K562 (cell line): Measurements from ENCODE around the gene SOWAHC. TPM values are rescaled to one million over a fixed set of nuclear protein-coding genes. Genes with fewer than 3 reads are reported as not detected.

Experiments used
- ATAC-seq: fragments of 200-7000 bp; cut with Tn5 transposase; 3 replicates; pipeline ENCODE4 v1.9.1; 2020; ENCODE audit warnings: moderate library complexity
- BruUV-seq: library from RNA; stranded (reverse); fragments of 400-500 nt; replicated peaks from 2 replicates; lab custom pipeline; 2021; lab: Mats Ljungman, UMichigan
- CTCF ChIA-PET: fragments of 300-600 bp; formaldehyde crosslinking; extraction: SDS; loops from one replicate; lab custom pipeline; 2021; ENCODE audit warnings: low intra/inter-chr PET ratio; lab: Yijun Ruan, JAX
- POLR2A ChIA-PET: fragments of 300-600, 350-650 bp; sonication (Branson Sonifier 250); formaldehyde crosslinking; extraction: SDS; loops from one replicate; lab custom pipeline; 2021; ENCODE audit warnings: antibody characterized with exemption, inconsistent platforms; lab: Yijun Ruan, JAX
- DNase-seq, 4 experiments: peaks; one replicate each; pipeline versions ENCODE4 v3.0.0 to v3.0.0-alpha.2; 2011 to 2018; ENCODE audit warnings: low spot score in 3 of 4, mixed read lengths in 3 of 4; ENCODE audit errors: extremely low read depth in 1 of 4
- FAIRE-seq: peaks from 2 replicates; lab custom pipeline; 2011; peaks lifted over from hg19 to GRCh38; lab: Jason Lieb, UNC
- H2AFZ ChIP-seq: 2 replicates; pipeline ENCODE4 v1.6.0; 2011; ENCODE audit warnings: low read depth, low read length, control low read depth, inconsistent platforms
- H3K27ac ChIP-seq: fragments of 200-600 bp; 3 replicates; pipeline ENCODE4 v1.8.0; 2011; ENCODE audit warnings: low read depth, mild to moderate bottlenecking, control low read depth, inconsistent platforms, low read length, moderate library complexity, mixed read lengths; ENCODE audit errors: extremely low read depth
- H3K27me3 ChIP-seq, 2 experiments: fragments of 300-600 bp in 1 of 2; 2 replicates in 1 of 2; 3 replicates in 1 of 2; pipeline versions ENCODE4 v1.6.0 to v1.8.0; 2011; ENCODE audit warnings: inconsistent platforms in 2 of 2, low read length in 2 of 2, mild to moderate bottlenecking in 1 of 2, mixed read lengths in 1 of 2, moderate library complexity in 1 of 2; ENCODE audit not compliant: control insufficient read depth in 2 of 2, insufficient read depth in 2 of 2
- H3K36me3 ChIP-seq: fragments of 300-600 bp; 3 replicates; pipeline ENCODE4 v1.8.0; 2011; ENCODE audit warnings: mild to moderate bottlenecking, low read length, inconsistent platforms; ENCODE audit not compliant: control insufficient read depth, insufficient read depth
- H3K4me1 ChIP-seq, 2 experiments: fragments of 200-600 bp in 1 of 2; replicated peaks in 1 of 2; 2 replicates in 1 of 2; 3 replicates in 1 of 2; pipeline versions ENCODE4 v1.5.1 to v1.8.0; 2011; ENCODE audit warnings: inconsistent platforms in 2 of 2, low read length in 2 of 2, mild to moderate bottlenecking in 1 of 2, mixed read lengths in 1 of 2, moderate library complexity in 1 of 2; ENCODE audit not compliant: control insufficient read depth in 2 of 2, insufficient read depth in 2 of 2
- H3K4me2 ChIP-seq: 2 replicates; pipeline ENCODE4 v1.6.1; 2011; ENCODE audit warnings: low read length, control low read depth, inconsistent platforms, mixed read lengths; ENCODE audit not compliant: insufficient read depth
- H3K4me3 ChIP-seq: fragments of 200-600 bp; sonication (generic), shearing (Covaris generic); 2 replicates; pipeline ENCODE4 v1.5.1; 2016; ENCODE audit warnings: control low read depth, inconsistent platforms
- H3K79me2 ChIP-seq: fragments of 200-600 bp; 3 replicates; pipeline ENCODE4 v1.8.0; 2011; ENCODE audit warnings: low read length, inconsistent platforms; ENCODE audit not compliant: control insufficient read depth, insufficient read depth
- H3K9ac ChIP-seq, 2 experiments: 2 replicates each; pipeline versions ENCODE4 v1.6.0 to v1.6.1; 2011; ENCODE audit warnings: low read depth in 2 of 2, low read length in 2 of 2, control low read depth in 1 of 2, inconsistent platforms in 1 of 2, mild to moderate bottlenecking in 1 of 2, mixed read lengths in 1 of 2; ENCODE audit not compliant: insufficient read depth in 1 of 2
- H3K9me1 ChIP-seq: one replicate; pipeline ENCODE4 v1.6.0; 2011; ENCODE audit warnings: inconsistent platforms, mild to moderate bottlenecking, low read length, moderate library complexity; ENCODE audit not compliant: control insufficient read depth, insufficient read depth
- H3K9me3 ChIP-seq: replicated peaks from 2 replicates; pipeline ENCODE4 v1.5.1; 2011; ENCODE audit warnings: low read depth, low read length, inconsistent platforms; ENCODE audit not compliant: control insufficient read depth, insufficient read depth
- H4K20me1 ChIP-seq: replicated peaks from 2 replicates; pipeline ENCODE4 v1.6.1; 2011; ENCODE audit warnings: low read length, inconsistent platforms, mixed read lengths; ENCODE audit not compliant: control insufficient read depth, insufficient read depth
- BDP1 ChIP-seq: IDR thresholded peaks from 3 replicates; pipeline ENCODE4 v1.6.1; 2011; ENCODE audit not compliant: insufficient read length, insufficient read depth
- EHMT2 ChIP-seq: fragments of 450-650 bp; IDR thresholded peaks from 2 replicates; pipeline ENCODE4 v1.6.1; 2018; ENCODE audit warnings: antibody characterized with exemption
- NCOR1 ChIP-seq: fragments of 450-650 bp; IDR thresholded peaks from 2 replicates; pipeline ENCODE4 v1.6.1; 2016; ENCODE audit warnings: mild to moderate bottlenecking, moderate library complexity
- RBFOX2 ChIP-seq: fragments of 200-400 bp; formaldehyde crosslinking; IDR thresholded peaks from 2 replicates; pipeline ENCODE4 v1.6.1; 2017; ENCODE audit warnings: low read depth, mild to moderate bottlenecking, low read length, moderate library complexity
- RBM34 ChIP-seq: fragments of 200-400 bp; formaldehyde crosslinking; IDR thresholded peaks from 2 replicates; pipeline ENCODE4 v1.6.1; 2018; ENCODE audit warnings: low read length, borderline replicate concordance; ENCODE audit not compliant: insufficient read depth
- SIN3A ChIP-seq, 2 experiments: fragments of 150-350 bp in 1 of 2; IDR thresholded peaks; 2 replicates each; pipeline ENCODE4 v1.6.1; 2011 to 2016; ENCODE audit warnings: borderline replicate concordance in 2 of 2, low read depth in 2 of 2, low read length in 2 of 2, mild to moderate bottlenecking in 2 of 2, moderate library complexity in 2 of 2; ENCODE audit not compliant: control insufficient read depth in 1 of 2
- SMAD3 ChIP-seq: fragments of 450-650 bp; formaldehyde crosslinking; conservative IDR thresholded peaks from 2 replicates; pipeline ENCODE4 v1.4.0; 2020; ENCODE audit warnings: mild to moderate bottlenecking
- SNAPC5 ChIP-seq: fragments of 250-450 bp; sonication (Bioruptor Pico); IDR thresholded peaks from 2 replicates; pipeline ENCODE4 v1.8.0; 2021; ENCODE audit warnings: moderate library complexity, mild to moderate bottlenecking, inconsistent platforms
- ZKSCAN3 ChIP-seq: fragments of 250-450 bp; sonication (Bioruptor Pico); IDR thresholded peaks from 2 replicates; pipeline ENCODE4 v1.4.0; 2020
- ZKSCAN8 ChIP-seq: fragments of 200-800 bp; sonication (Bioruptor generic); IDR thresholded peaks from 2 replicates; pipeline ENCODE4 v1.6.1; 2016; ENCODE audit warnings: missing genetic modification characterization, missing compliant biosample characterization
- ZNF57 ChIP-seq: fragments of 450-650 bp; formaldehyde crosslinking; IDR thresholded peaks from 2 replicates; pipeline ENCODE4 v1.4.0; 2020; ENCODE audit warnings: mild to moderate bottlenecking, moderate library complexity
- ZSCAN29 ChIP-seq: fragments of 450-650 bp; IDR thresholded peaks from 2 replicates; pipeline ENCODE4 v1.6.1; 2017
- WGBS: fragments of 100-300 bp; shearing (Covaris generic); methylation state at CpG from one replicate; pipeline ENCODE4 v1.1.6; 2016; ENCODE audit warnings: low coverage, mixed read lengths; ENCODE audit not compliant: insufficient coverage; ENCODE audit errors: missing lambda C conversion rate; 5-methylcytosine and 5-hydroxymethylcytosine counted together
- in situ Hi-C: fragments of 300-500 bp; cut with MboI; formaldehyde crosslinking; loops from 4 replicates; pipeline ENCODE4 v1.15.0; 2018; ENCODE audit warnings: inconsistent platforms, mixed read lengths
- intact Hi-C: fragments of 100-400 bp; cut with micrococcal nuclease; formaldehyde crosslinking; loops from 2 replicates; pipeline ENCODE4 v1.14.2; 2022
- polyA plus RNA-seq, 8 experiments: library from polyadenylated mRNA; depleted of rRNA in 4 of 8; stranded (reverse) in 5 of 8; unstranded in 3 of 8; fragments of >200 nt; fragmentation: Nextera tagmentation in 2 of 8; fragmentation: Illumina TruSeq in 1 of 8; extraction: Ambion mirVana in 2 of 8; extraction: Trizol in 1 of 8; gene quantifications; 2 replicates each; pipeline versions ENCODE4 v1.2.1 to v1.2.3, GENCODE V29; 2011 to 2014; ENCODE audit warnings: inconsistent platforms in 1 of 8, missing spikeins in 1 of 8
- total RNA-seq, 7 experiments: library from RNA; depleted of rRNA in 6 of 7; stranded (reverse); fragments of >200 nt in 6 of 7; fragmentation: Illumina TruSeq in 2 of 7; extraction: Trizol in 2 of 7; gene quantifications; 2 replicates each; pipeline versions ENCODE4 v1.2.1 to v1.2.3, GENCODE V29; 2011 to 2021; ENCODE audit warnings: low replicate concordance in 1 of 7
- TF ChIP-seq, protein P1 (sequence below): fragments of 250-450 bp; sonication (Bioruptor Pico); IDR thresholded peaks from 2 replicates; pipeline ENCODE4 v1.4.0; 2020; ENCODE audit warnings: mild to moderate bottlenecking, moderate library complexity

SOWAHC gene
- total and polyA plus RNA-seq, 9 of the 15 experiments (the other 6 are each of a cell fraction or from before 2014, with no cell fraction given) = 0.04 TPM; not detected in 8

DNA sequence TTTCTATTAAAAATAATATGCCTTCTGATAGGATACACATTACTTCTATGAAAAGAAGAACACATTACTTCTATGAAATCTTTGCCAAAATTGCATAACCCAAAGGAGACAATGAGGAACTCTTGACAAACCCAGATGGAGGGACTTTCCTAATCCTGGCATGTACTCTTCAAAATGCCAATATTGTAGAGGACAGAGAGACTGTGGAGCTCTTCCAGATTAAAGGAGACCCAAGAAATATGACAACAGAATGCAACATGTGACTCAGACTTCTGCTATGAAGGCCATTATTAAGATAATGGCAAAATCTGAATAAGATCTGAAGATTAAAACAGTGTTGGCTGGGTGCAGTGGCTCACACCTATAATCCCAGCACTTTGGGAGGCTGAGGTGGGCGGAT is 22.2 kb downstream of the SOWAHC start:
- no peaks in the 10 kb centered on the region for H3K36me3 ChIP-seq
- H4K20me1 ChIP-seq = no peaks in the 10 kb centered on the region; the same call in 1 of the 2 replicates
- H3K27ac ChIP-seq = no peak overlapping the region
- DNase-seq (no peak), ATAC-seq (no peak), FAIRE-seq (no peak)
- BruUV-seq = no TSS peak
- no peak overlapping the region for H3K4me3 ChIP-seq
- no peaks in the 10 kb centered on the region for H3K79me2 ChIP-seq
- peaks cover 5 to 7% of the 10 kb centered on the region in 2 experiments; a peak in 1 of 5 replicates for H3K27me3 ChIP-seq
- no peak overlapping the region for H3K4me2 ChIP-seq
- WGBS = 0% methylated on average over 1 of the region's 1 CpG
- H3K4me1 ChIP-seq = no peaks in the 10 kb centered on the region
- H2AFZ ChIP-seq = no peak overlapping the region
- no peaks in the 10 kb centered on the region for H3K9me1 ChIP-seq
- intact Hi-C loops = no loop called here
- ChIA-PET POLR2A (no interaction called here), CTCF (no interaction called here)
- in situ Hi-C loops = no loop called here
- no peaks in the 10 kb centered on the region for H3K9me3 ChIP-seq
- no peak overlapping the region for H3K9ac ChIP-seq
- TF ChIP-seq ZSCAN29 (no peak), BDP1 (no peak), NCOR1 (no peak), ZKSCAN8 (CRISPR knock-in tag) (no peak), EHMT2 (no peak)

GRCh38 chr2:109637749-109638570 is 23.8 kb downstream of the SOWAHC start:
- no peak overlapping the region for H3K9ac ChIP-seq
- FAIRE-seq = no peak
- in situ Hi-C loops = no loop called here
- TF ChIP-seq NCOR1 = no peak
- no peak for TF ChIP-seq SMAD3
- TF ChIP-seq SNAPC5 = no peak
- no peak for TF ChIP-seq RBFOX2
- no peak for TF ChIP-seq ZKSCAN3 (CRISPR knock-in tag)
- no peak for TF ChIP-seq SIN3A (IDR thresholded peaks at IDR 0.05; ENCODE audit: borderline replicate concordance in 2 of 2, control insufficient read depth in 1 of 2, low read depth in 2 of 2, low read length in 2 of 2)
- TF ChIP-seq ZNF57 (CRISPR knock-in tag) = no peak
- TF ChIP-seq, protein P1, sequence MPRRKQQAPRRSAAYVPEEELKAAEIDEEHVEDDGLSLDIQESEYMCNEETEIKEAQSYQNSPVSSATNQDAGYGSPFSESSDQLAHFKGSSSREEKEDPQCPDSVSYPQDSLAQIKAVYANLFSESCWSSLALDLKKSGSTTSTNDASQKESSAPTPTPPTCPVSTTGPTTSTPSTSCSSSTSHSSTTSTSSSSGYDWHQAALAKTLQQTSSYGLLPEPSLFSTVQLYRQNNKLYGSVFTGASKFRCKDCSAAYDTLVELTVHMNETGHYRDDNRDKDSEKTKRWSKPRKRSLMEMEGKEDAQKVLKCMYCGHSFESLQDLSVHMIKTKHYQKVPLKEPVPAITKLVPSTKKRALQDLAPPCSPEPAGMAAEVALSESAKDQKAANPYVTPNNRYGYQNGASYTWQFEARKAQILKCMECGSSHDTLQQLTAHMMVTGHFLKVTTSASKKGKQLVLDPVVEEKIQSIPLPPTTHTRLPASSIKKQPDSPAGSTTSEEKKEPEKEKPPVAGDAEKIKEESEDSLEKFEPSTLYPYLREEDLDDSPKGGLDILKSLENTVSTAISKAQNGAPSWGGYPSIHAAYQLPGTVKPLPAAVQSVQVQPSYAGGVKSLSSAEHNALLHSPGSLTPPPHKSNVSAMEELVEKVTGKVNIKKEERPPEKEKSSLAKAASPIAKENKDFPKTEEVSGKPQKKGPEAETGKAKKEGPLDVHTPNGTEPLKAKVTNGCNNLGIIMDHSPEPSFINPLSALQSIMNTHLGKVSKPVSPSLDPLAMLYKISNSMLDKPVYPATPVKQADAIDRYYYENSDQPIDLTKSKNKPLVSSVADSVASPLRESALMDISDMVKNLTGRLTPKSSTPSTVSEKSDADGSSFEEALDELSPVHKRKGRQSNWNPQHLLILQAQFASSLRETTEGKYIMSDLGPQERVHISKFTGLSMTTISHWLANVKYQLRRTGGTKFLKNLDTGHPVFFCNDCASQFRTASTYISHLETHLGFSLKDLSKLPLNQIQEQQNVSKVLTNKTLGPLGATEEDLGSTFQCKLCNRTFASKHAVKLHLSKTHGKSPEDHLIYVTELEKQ = no peak
- TF ChIP-seq RBM34 = no peak

More at GRCh38 chr2:109637749-109638570, 23.8 kb downstream of the SOWAHC start:
- H3K27ac ChIP-seq = no peak overlapping the region
- CTCF ChIA-PET = no interaction called here
- DNase-seq (no peak), ATAC-seq (no peak)
- intact Hi-C loops = no loop called here
- H3K4me2 ChIP-seq = no peak overlapping the region
- no peak overlapping the region for H3K4me3 ChIP-seq
- 2% methylated on average over 9 of the region's 9 CpGs for WGBS
- H4K20me1 ChIP-seq = no peaks in the 10 kb centered on the region; the same call in 1 of the 2 replicates
- H3K36me3 ChIP-seq = no peaks in the 10 kb centered on the region
- no peaks in the 10 kb centered on the region for H3K79me2 ChIP-seq
- no peaks in the 10 kb centered on the region for H3K9me1 ChIP-seq
- H2AFZ ChIP-seq = no peak overlapping the region
- H3K9me3 ChIP-seq = no peaks in the 10 kb centered on the region
- no peaks in the 10 kb centered on the region for H3K4me1 ChIP-seq
- POLR2A ChIA-PET = no interaction called here
- peaks cover 3 to 7% of the 10 kb centered on the region in 2 experiments; a peak in 1 of 5 replicates for H3K27me3 ChIP-seq
- BruUV-seq = no TSS peak
